HL-60 (cell line): ENCODE measurements around the gene ZNF664.

Source experiments
- GABPA ChIP-seq: IDR thresholded peaks from 2 replicates; pipeline ENCODE4 v1.6.1; 2012; ENCODE audit warnings: low read depth
- POLR2AphosphoS5 ChIP-seq: IDR thresholded peaks from 2 replicates; pipeline ENCODE4 v1.6.1; 2012; ENCODE audit warnings: low read depth
- TF ChIP-seq, protein P1 (sequence below): IDR thresholded peaks from one replicate; pipeline ENCODE4 v1.5.1; 2011; ENCODE audit warnings: low read length, control low read depth, inconsistent platforms; ENCODE audit not compliant: insufficient read depth
- TF ChIP-seq, protein P2 (sequence below): IDR thresholded peaks from 2 replicates; pipeline ENCODE4 v1.6.1; 2012; ENCODE audit warnings: low read depth; ENCODE audit not compliant: insufficient replicate concordance

DNA sequence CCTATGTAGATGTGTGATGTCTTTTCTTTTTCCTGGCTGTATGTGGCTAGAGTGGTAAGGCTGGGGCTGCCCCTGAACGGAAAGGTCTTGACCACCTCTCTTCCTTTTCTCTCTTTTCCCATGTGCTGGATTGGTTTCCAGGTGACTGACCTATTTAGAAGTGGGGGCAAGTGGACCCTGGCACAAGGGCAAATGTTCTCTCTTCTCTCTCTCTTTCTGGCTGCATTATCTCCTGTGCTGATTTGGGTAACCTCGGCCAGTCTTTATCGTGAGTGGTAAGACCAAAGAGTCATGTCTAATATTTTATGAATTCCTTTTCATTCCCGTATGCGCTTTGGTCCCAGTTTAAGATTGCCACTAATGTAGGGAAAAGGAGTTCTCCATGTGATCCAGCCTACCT is 16.2 kb downstream of the ZNF664 start:
- TF ChIP-seq, protein P1, sequence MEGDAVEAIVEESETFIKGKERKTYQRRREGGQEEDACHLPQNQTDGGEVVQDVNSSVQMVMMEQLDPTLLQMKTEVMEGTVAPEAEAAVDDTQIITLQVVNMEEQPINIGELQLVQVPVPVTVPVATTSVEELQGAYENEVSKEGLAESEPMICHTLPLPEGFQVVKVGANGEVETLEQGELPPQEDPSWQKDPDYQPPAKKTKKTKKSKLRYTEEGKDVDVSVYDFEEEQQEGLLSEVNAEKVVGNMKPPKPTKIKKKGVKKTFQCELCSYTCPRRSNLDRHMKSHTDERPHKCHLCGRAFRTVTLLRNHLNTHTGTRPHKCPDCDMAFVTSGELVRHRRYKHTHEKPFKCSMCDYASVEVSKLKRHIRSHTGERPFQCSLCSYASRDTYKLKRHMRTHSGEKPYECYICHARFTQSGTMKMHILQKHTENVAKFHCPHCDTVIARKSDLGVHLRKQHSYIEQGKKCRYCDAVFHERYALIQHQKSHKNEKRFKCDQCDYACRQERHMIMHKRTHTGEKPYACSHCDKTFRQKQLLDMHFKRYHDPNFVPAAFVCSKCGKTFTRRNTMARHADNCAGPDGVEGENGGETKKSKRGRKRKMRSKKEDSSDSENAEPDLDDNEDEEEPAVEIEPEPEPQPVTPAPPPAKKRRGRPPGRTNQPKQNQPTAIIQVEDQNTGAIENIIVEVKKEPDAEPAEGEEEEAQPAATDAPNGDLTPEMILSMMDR = no peak
- TF ChIP-seq GABPA = no peak
- TF ChIP-seq, protein P2, sequence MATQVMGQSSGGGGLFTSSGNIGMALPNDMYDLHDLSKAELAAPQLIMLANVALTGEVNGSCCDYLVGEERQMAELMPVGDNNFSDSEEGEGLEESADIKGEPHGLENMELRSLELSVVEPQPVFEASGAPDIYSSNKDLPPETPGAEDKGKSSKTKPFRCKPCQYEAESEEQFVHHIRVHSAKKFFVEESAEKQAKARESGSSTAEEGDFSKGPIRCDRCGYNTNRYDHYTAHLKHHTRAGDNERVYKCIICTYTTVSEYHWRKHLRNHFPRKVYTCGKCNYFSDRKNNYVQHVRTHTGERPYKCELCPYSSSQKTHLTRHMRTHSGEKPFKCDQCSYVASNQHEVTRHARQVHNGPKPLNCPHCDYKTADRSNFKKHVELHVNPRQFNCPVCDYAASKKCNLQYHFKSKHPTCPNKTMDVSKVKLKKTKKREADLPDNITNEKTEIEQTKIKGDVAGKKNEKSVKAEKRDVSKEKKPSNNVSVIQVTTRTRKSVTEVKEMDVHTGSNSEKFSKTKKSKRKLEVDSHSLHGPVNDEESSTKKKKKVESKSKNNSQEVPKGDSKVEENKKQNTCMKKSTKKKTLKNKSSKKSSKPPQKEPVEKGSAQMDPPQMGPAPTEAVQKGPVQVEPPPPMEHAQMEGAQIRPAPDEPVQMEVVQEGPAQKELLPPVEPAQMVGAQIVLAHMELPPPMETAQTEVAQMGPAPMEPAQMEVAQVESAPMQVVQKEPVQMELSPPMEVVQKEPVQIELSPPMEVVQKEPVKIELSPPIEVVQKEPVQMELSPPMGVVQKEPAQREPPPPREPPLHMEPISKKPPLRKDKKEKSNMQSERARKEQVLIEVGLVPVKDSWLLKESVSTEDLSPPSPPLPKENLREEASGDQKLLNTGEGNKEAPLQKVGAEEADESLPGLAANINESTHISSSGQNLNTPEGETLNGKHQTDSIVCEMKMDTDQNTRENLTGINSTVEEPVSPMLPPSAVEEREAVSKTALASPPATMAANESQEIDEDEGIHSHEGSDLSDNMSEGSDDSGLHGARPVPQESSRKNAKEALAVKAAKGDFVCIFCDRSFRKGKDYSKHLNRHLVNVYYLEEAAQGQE = no peak
- no peak for TF ChIP-seq POLR2AphosphoS5
